H1 (cell line): ENCODE results near the gene OXSM. TPM values are rescaled to one million over a fixed set of nuclear protein-coding genes. Genes with fewer than 3 reads are reported as not detected.

ENCODE experiments used
- CTCF ChIA-PET: fragments of 300-600 bp; sonication (Branson Sonifier 250); formaldehyde crosslinking; loops from one replicate; lab custom pipeline; 2021; ENCODE audit not compliant: partially characterized antibody; lab: Charles Lee
- POLR2A ChIA-PET: fragments of 300-600 bp; sonication (Branson Sonifier 250); formaldehyde crosslinking; loops from one replicate; lab custom pipeline; 2021; ENCODE audit warnings: inconsistent platforms; ENCODE audit not compliant: partially characterized antibody; lab: Charles Lee
- DNase-seq, 2 experiments: peaks; one replicate each; pipeline versions ENCODE4 v3.0.0 to v3.0.0-alpha.2; 2010 to 2022; ENCODE audit warnings: low spot score in 2 of 2, low read depth in 1 of 2, mixed read lengths in 1 of 2
- FAIRE-seq: peaks from 2 replicates; lab custom pipeline; 2011; peaks lifted over from hg19 to GRCh38; lab: Jason Lieb, UNC
- H2AFZ ChIP-seq: 2 replicates; pipeline ENCODE4 v1.8.1; 2012; ENCODE audit warnings: low read length, inconsistent platforms
- H2AK5ac ChIP-seq: 2 replicates; pipeline ENCODE4 v1.6.1; 2013; ENCODE audit warnings: low read depth, low read length
- H2BK120ac ChIP-seq: replicated peaks from 2 replicates; pipeline ENCODE3; 2013; ENCODE audit warnings: low read depth, low read length, inconsistent platforms
- H2BK12ac ChIP-seq: 2 replicates; pipeline ENCODE4 v1.6.1; 2013; ENCODE audit warnings: low read depth, low read length
- H2BK15ac ChIP-seq: 2 replicates; pipeline ENCODE4 v1.6.1; 2013; ENCODE audit warnings: low read length
- H2BK20ac ChIP-seq: 2 replicates; pipeline ENCODE4 v1.6.1; 2013; ENCODE audit warnings: low read length
- H2BK5ac ChIP-seq: 2 replicates; pipeline ENCODE4 v1.6.1; 2013; ENCODE audit warnings: low read depth, low read length
- H3K14ac ChIP-seq: 2 replicates; pipeline ENCODE4 v1.6.1; 2013; ENCODE audit warnings: inconsistent platforms; ENCODE audit not compliant: insufficient read length
- H3K18ac ChIP-seq: 2 replicates; pipeline ENCODE4 v1.6.1; 2013; ENCODE audit warnings: low read length; ENCODE audit errors: extremely low read depth
- H3K23ac ChIP-seq: 2 replicates; pipeline ENCODE4 v1.6.1; 2013; ENCODE audit warnings: inconsistent platforms; ENCODE audit not compliant: insufficient read length
- H3K23me2 ChIP-seq: 2 replicates; pipeline ENCODE4 v1.6.1; 2013; ENCODE audit warnings: low read depth, low read length
- H3K27ac ChIP-seq: 2 replicates; pipeline ENCODE4 v1.6.1; 2011; ENCODE audit warnings: low read depth, low read length, inconsistent platforms
- H3K27me3 ChIP-seq, 4 experiments: replicated peaks in 1 of 4; 1 replicate in 1 of 4; 2 replicates in 3 of 4; pipeline versions ENCODE4 v1.6.1 to v1.8.1; 2011 to 2013; ENCODE audit warnings: low read length in 3 of 4, mild to moderate bottlenecking in 3 of 4, inconsistent platforms in 2 of 4, mixed read lengths in 2 of 4, moderate library complexity in 1 of 4; ENCODE audit not compliant: control insufficient read depth in 3 of 4, insufficient read depth in 3 of 4; ENCODE audit errors: extremely low read depth in 1 of 4
- H3K36me3 ChIP-seq, 4 experiments: 2 replicates each; pipeline versions ENCODE4 v1.6.1 to v1.8.1; 2011 to 2013; ENCODE audit warnings: mild to moderate bottlenecking in 4 of 4, low read length in 3 of 4, moderate library complexity in 2 of 4, control low read depth in 1 of 4, inconsistent platforms in 1 of 4; ENCODE audit not compliant: insufficient read depth in 4 of 4, control insufficient read depth in 2 of 4
- H3K4ac ChIP-seq: replicated peaks from 2 replicates; pipeline ENCODE3; 2013; ENCODE audit warnings: low read length, low read depth, mixed read lengths, inconsistent platforms; ENCODE audit not compliant: insufficient read length
- H3K4me1 ChIP-seq, 4 experiments: replicated peaks in 1 of 4; 1 replicate in 1 of 4; 2 replicates in 3 of 4; pipeline versions ENCODE4 v1.6.1 to v1.8.1; 2011 to 2013; ENCODE audit warnings: low read length in 3 of 4, inconsistent platforms in 2 of 4, mixed read lengths in 1 of 4; ENCODE audit not compliant: insufficient read depth in 4 of 4, control insufficient read depth in 3 of 4
- H3K4me2 ChIP-seq, 2 experiments: 2 replicates each; pipeline versions ENCODE4 v1.6.1 to v1.8.1; 2011 to 2013; ENCODE audit warnings: low read depth in 2 of 2, low read length in 2 of 2, control low read depth in 1 of 2, inconsistent platforms in 1 of 2, mild to moderate bottlenecking in 1 of 2; ENCODE audit not compliant: insufficient read depth in 1 of 2
- H3K4me3 ChIP-seq, 4 experiments: fragments of 200-600, 300-600 bp in 1 of 4; sonication (generic), shearing (Covaris generic), sonication (Bioruptor Twin) in 1 of 4; 2 replicates each; pipeline versions ENCODE4 v1.5.1 to v1.8.1; 2011 to 2016; ENCODE audit warnings: low read length in 4 of 4, low read depth in 3 of 4, control low read depth in 2 of 4, inconsistent platforms in 2 of 4, mild to moderate bottlenecking in 2 of 4, mixed read lengths in 1 of 4, moderate library complexity in 1 of 4; ENCODE audit not compliant: insufficient read depth in 2 of 4; ENCODE audit errors: extremely low read depth in 1 of 4
- H3K56ac ChIP-seq: replicated peaks from 2 replicates; pipeline ENCODE3; 2013; ENCODE audit warnings: low read depth, mild to moderate bottlenecking, mixed read lengths, low read length, inconsistent platforms; ENCODE audit not compliant: insufficient read length
- H3K79me1 ChIP-seq: 2 replicates; pipeline ENCODE4 v1.6.1; 2013; ENCODE audit warnings: low read depth, low read length, control low read depth
- H3K79me2 ChIP-seq, 2 experiments: 2 replicates each; pipeline versions ENCODE4 v1.6.1 to v1.8.1; 2012 to 2013; ENCODE audit warnings: low read length in 2 of 2, mild to moderate bottlenecking in 2 of 2, inconsistent platforms in 1 of 2; ENCODE audit not compliant: insufficient read depth in 2 of 2, control insufficient read depth in 1 of 2
- H3K9ac ChIP-seq, 4 experiments: replicated peaks in 1 of 4; 1 replicate in 1 of 4; 2 replicates in 3 of 4; pipeline versions ENCODE4 v1.6.1 to v1.8.1; 2011 to 2013; ENCODE audit warnings: low read depth in 3 of 4, low read length in 3 of 4, control low read depth in 2 of 4, mild to moderate bottlenecking in 2 of 4, moderate library complexity in 2 of 4, inconsistent platforms in 1 of 4; ENCODE audit errors: extremely low read depth in 1 of 4
- H3K9me3 ChIP-seq, 2 experiments: 2 replicates each; pipeline versions ENCODE4 v1.6.1 to v1.8.1; 2012 to 2013; ENCODE audit warnings: mild to moderate bottlenecking in 2 of 2, moderate library complexity in 2 of 2, control low read depth in 1 of 2, inconsistent platforms in 1 of 2, low read depth in 1 of 2, low read length in 1 of 2, mixed read lengths in 1 of 2; ENCODE audit not compliant: insufficient read depth in 2 of 2
- H4K20me1 ChIP-seq, 2 experiments: replicated peaks in 1 of 2; 2 replicates each; pipeline versions ENCODE3 to v1.8.1; 2011 to 2013; ENCODE audit warnings: inconsistent platforms in 2 of 2, low read length in 2 of 2, mild to moderate bottlenecking in 1 of 2; ENCODE audit not compliant: insufficient read depth in 2 of 2, control insufficient read depth in 1 of 2
- H4K5ac ChIP-seq: 2 replicates; pipeline ENCODE4 v1.6.1; 2013; ENCODE audit warnings: low read length, low read depth, mixed read lengths, inconsistent platforms; ENCODE audit not compliant: insufficient read length
- H4K8ac ChIP-seq: 2 replicates; pipeline ENCODE4 v1.8.0; 2013; ENCODE audit warnings: mild to moderate bottlenecking, moderate library complexity, low read length, inconsistent platforms; ENCODE audit not compliant: insufficient read depth; ENCODE audit errors: extremely low read depth
- H4K91ac ChIP-seq: replicated peaks from 2 replicates; pipeline ENCODE3; 2013; ENCODE audit warnings: low read length, mixed read lengths, inconsistent platforms; ENCODE audit not compliant: insufficient read length
- BACH1 ChIP-seq: IDR thresholded peaks from 2 replicates; pipeline ENCODE4 v1.6.1; 2012; ENCODE audit warnings: low read length, improper control_type of control experiment
- BCL11A ChIP-seq, 2 experiments: IDR thresholded peaks; one replicate each; pipeline ENCODE4 v1.6.1; 2011; ENCODE audit warnings: low read depth in 2 of 2, low read length in 2 of 2, mild to moderate bottlenecking in 2 of 2
- CEBPB ChIP-seq: IDR thresholded peaks from 2 replicates; pipeline ENCODE4 v1.6.1; 2012; ENCODE audit warnings: low read depth, low read length
- CHD2 ChIP-seq: IDR thresholded peaks from 2 replicates; pipeline ENCODE4 v1.6.1; 2012; ENCODE audit warnings: low read length, improper control_type of control experiment
- RXRA ChIP-seq: IDR thresholded peaks from 2 replicates; pipeline ENCODE4 v1.6.1; 2011; ENCODE audit warnings: low read depth, mild to moderate bottlenecking, low read length, moderate library complexity; ENCODE audit not compliant: insufficient read depth
- SAP30 ChIP-seq: fragments of 300-600 bp; sonication (generic); IDR thresholded peaks from 2 replicates; pipeline ENCODE4 v1.7.1; 2012; ENCODE audit warnings: low read length, moderate library complexity, mild to moderate bottlenecking, inconsistent platforms; ENCODE audit not compliant: insufficient read depth, insufficient replicate concordance
- TBP ChIP-seq: IDR thresholded peaks from 2 replicates; pipeline ENCODE4 v1.6.1; 2011; ENCODE audit warnings: low read depth, low read length, improper control_type of control experiment
- TCF12 ChIP-seq: IDR thresholded peaks from 2 replicates; pipeline ENCODE4 v1.6.1; 2011; ENCODE audit warnings: low read depth, mild to moderate bottlenecking, low read length
- TEAD4 ChIP-seq: IDR thresholded peaks from 2 replicates; pipeline ENCODE4 v1.6.1; 2012; ENCODE audit warnings: low read depth, low read length, inconsistent platforms, mixed read lengths
- WGBS, 2 experiments: shearing (Covaris generic) in 1 of 2; methylation state at CpG; one replicate each; pipeline versions ENCODE4 v1.1.6 to v1.1.7; 2013 to 2015; ENCODE audit warnings: low lambda C conversion rate in 2 of 2, mixed read lengths in 2 of 2, inconsistent platforms in 1 of 2, low coverage in 1 of 2, missing lambda C conversion rate in 1 of 2; ENCODE audit not compliant: insufficient replicate concordance in 2 of 2, insufficient coverage in 1 of 2, insufficient read length in 1 of 2; ENCODE audit errors: extremely low coverage in 1 of 2, missing lambda C conversion rate in 1 of 2; 5-methylcytosine and 5-hydroxymethylcytosine counted together
- polyA plus RNA-seq, 7 experiments: library from polyadenylated mRNA; depleted of rRNA in 3 of 7; stranded (reverse) in 5 of 7; unstranded in 2 of 7; fragments of >200 nt in 5 of 7; fragments of 200-250 nt in 2 of 7; gene quantifications; 1 replicate in 5 of 7; 2 replicates in 1 of 7; 4 replicates in 1 of 7; pipeline versions ENCODE4 v1.2.1 to v1.2.3, GENCODE V29; 2011 to 2013; ENCODE audit warnings: missing spikeins in 2 of 7, mixed read lengths in 2 of 7
- total RNA-seq: library from RNA; stranded (reverse); fragmentation: NEBNext Ultra II Directional; extraction: Animal tissue kit (Norgen Biotek cat#: 25700); gene quantifications from 2 replicates; pipeline ENCODE4 v1.2.1, GENCODE V29; 2021

Gene OXSM
- total and polyA plus RNA-seq, 2 of the 8 experiments (the other 6 are each of a cell fraction or from before 2014, with no cell fraction given) = 1.3 to 2.2 TPM

DNA sequence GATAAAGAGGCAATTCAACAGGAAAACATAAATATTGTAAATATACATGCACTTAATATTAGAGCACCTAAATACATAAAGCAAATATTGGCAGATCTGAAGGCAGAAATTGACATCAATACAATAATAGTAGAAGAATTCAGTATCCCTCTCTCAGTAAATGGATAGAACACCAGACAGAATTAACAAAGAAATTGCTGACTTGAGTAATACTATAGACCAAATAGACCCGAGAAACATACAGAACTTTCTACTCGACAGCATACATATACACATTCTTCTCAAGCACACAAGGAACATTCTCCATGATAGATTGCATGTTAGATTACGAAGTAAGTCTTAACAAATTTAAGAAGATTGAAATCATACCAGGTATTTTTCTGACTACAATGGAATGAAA lies 50.2 kb downstream of the OXSM start:
- no peak overlapping the region for H3K4me2 ChIP-seq
- no peak overlapping the region for H3K4me3 ChIP-seq
- no peak overlapping the region for H3K14ac ChIP-seq
- 94% methylated on average over 3 of the region's 3 CpGs; no CpG with 5 or more reads in 1 of the 2 experiments for WGBS, 2 experiments
- CTCF ChIA-PET = no interaction called here
- no peaks in the 10 kb centered on the region for H3K9me3 ChIP-seq
- H3K79me1 ChIP-seq = no peaks in the 10 kb centered on the region
- no peaks in the 10 kb centered on the region for H4K20me1 ChIP-seq
- no peak overlapping the region for H3K56ac ChIP-seq
- no peak overlapping the region for H3K4ac ChIP-seq
- H3K27me3 ChIP-seq = no peaks in the 10 kb centered on the region
- H2BK12ac ChIP-seq = no peak overlapping the region
- no peak overlapping the region for H2BK5ac ChIP-seq
- no peak overlapping the region for H3K23ac ChIP-seq
- no peak overlapping the region for H4K5ac ChIP-seq
- DNase-seq = no peak
- H3K23me2 ChIP-seq = no peaks in the 10 kb centered on the region
- no peak overlapping the region for H2BK20ac ChIP-seq
- H3K18ac ChIP-seq = no peak overlapping the region
- no peak overlapping the region for H2BK120ac ChIP-seq
- H2BK15ac ChIP-seq = no peak overlapping the region
- H2AFZ ChIP-seq = no peak overlapping the region
- FAIRE-seq = no peak
- H3K9ac ChIP-seq = no peak overlapping the region
- POLR2A ChIA-PET = no interaction called here
- no peaks in the 10 kb centered on the region for H3K79me2 ChIP-seq
- H4K91ac ChIP-seq = no peak overlapping the region
- H2AK5ac ChIP-seq = no peak overlapping the region
- H3K36me3 ChIP-seq = no peaks in the 10 kb centered on the region
- no peak overlapping the region for H4K8ac ChIP-seq
- H3K4me1 ChIP-seq = no peaks in the 10 kb centered on the region
- no peak for TF ChIP-seq SAP30
- TF ChIP-seq BCL11A (IDR thresholded peaks at IDR 0.05; ENCODE audit: low read depth in 2 of 2, low read length in 2 of 2) = no peak
- no peak for TF ChIP-seq CHD2
- no peak for TF ChIP-seq CEBPB
- TF ChIP-seq BACH1 = no peak
- TF ChIP-seq RXRA = no peak
- TF ChIP-seq TCF12 = no peak
- TF ChIP-seq TEAD4 = no peak
- no peak for TF ChIP-seq TBP
- TF ChIP-seq, all 59 proteins: peak for 0
- H3K27ac ChIP-seq = no peak overlapping the region
